ENCODE data around the gene MINDY3.

Gene MINDY3

GRCh38 chr10:15787426-15787825 is 72.9 kb downstream of the MINDY3 start:
- TF ChIP-seq EZH2phosphoT487 (IDR thresholded peaks at IDR 0.05; ENCODE audit: borderline replicate concordance, low read length) (no peak), CTCF (IDR thresholded peaks at IDR 0.05; ENCODE audit: low read depth, low read length, poor library complexity, severe bottlenecking) (no peak)
- Histone ChIP-seq H3K4me2 (ENCODE audit: low read length) (no peak overlapping the region), H3K9me2 (replicated peaks; ENCODE audit: control insufficient read depth, low read length) (no peaks in the 10 kb centered on the region), H3K9me3 (ENCODE audit: control insufficient read depth, insufficient read depth, low read length) (no peaks in the 10 kb centered on the region), H3K4me1 (ENCODE audit: control insufficient read depth, low read length) (no peaks in the 10 kb centered on the region), H3K36me3 (ENCODE audit: control insufficient read depth, low read length) (peaks cover 45% of the 10 kb centered on the region), H4K20me1 (ENCODE audit: control insufficient read depth, insufficient read depth, low read depth, low read length) (no peaks in the 10 kb centered on the region), H3K79me2 (ENCODE audit: control insufficient read depth, low read length) (no peaks in the 10 kb centered on the region), H3K4me3 (ENCODE audit: low read length) (no peak overlapping the region), H3K27me3 (ENCODE audit: control insufficient read depth, low read length) (no peaks in the 10 kb centered on the region), H3K27ac (ENCODE audit: low read depth, low read length) (no peak overlapping the region), H3F3A (ENCODE audit: control insufficient read depth, insufficient read depth) (no peaks in the 10 kb centered on the region)

- Histone ChIP-seq H3F3A (ENCODE audit: control insufficient read depth, insufficient read depth) (no peaks in the 10 kb centered on the region), H3K9me2 (replicated peaks; ENCODE audit: control insufficient read depth, low read length) (no peaks in the 10 kb centered on the region), H3K79me2 (ENCODE audit: control insufficient read depth, low read length) (no peaks in the 10 kb centered on the region), H3K27me3 (ENCODE audit: control insufficient read depth, low read length) (no peaks in the 10 kb centered on the region), H3K27ac (ENCODE audit: low read depth, low read length) (no peak overlapping the region), H3K36me3 (ENCODE audit: control insufficient read depth, low read length) (peaks cover 55% of the 10 kb centered on the region), H3K9me3 (ENCODE audit: control insufficient read depth, insufficient read depth, low read length) (no peaks in the 10 kb centered on the region), H3K4me3 (ENCODE audit: low read length) (no peak overlapping the region), H4K20me1 (ENCODE audit: control insufficient read depth, insufficient read depth, low read depth, low read length) (no peaks in the 10 kb centered on the region), H3K4me1 (ENCODE audit: control insufficient read depth, low read length) (no peaks in the 10 kb centered on the region), H3K4me2 (ENCODE audit: low read length) (no peak overlapping the region)
- TF ChIP-seq CTCF (IDR thresholded peaks at IDR 0.05; ENCODE audit: low read depth, low read length, poor library complexity, severe bottlenecking) (no peak), EZH2phosphoT487 (IDR thresholded peaks at IDR 0.05; ENCODE audit: borderline replicate concordance, low read length) (no peak)
Measured at GRCh38 chr10:15784662-15785300, 75.5 kb downstream of the MINDY3 start.

GRCh38 chr10:15783941-15784636 is 76.2 kb downstream of the MINDY3 start:
- no peak overlapping the region for H3K4me3 ChIP-seq (ENCODE audit: low read length)
- no peaks in the 10 kb centered on the region for H3K79me2 ChIP-seq (ENCODE audit: control insufficient read depth, low read length)
- H3K9me3 ChIP-seq (ENCODE audit: control insufficient read depth, insufficient read depth, low read length), result no peaks in the 10 kb centered on the region
- H3K9me2 ChIP-seq (replicated peaks; ENCODE audit: control insufficient read depth, low read length), result no peaks in the 10 kb centered on the region
- no peaks in the 10 kb centered on the region for H3K27me3 ChIP-seq (ENCODE audit: control insufficient read depth, low read length)
- no peaks in the 10 kb centered on the region for H3K4me1 ChIP-seq (ENCODE audit: control insufficient read depth, low read length)
- H3K4me2 ChIP-seq (ENCODE audit: low read length), result no peak overlapping the region
- no peak for TF ChIP-seq CTCF (IDR thresholded peaks at IDR 0.05; ENCODE audit: low read depth, low read length, poor library complexity, severe bottlenecking)
- no peak for TF ChIP-seq EZH2phosphoT487 (IDR thresholded peaks at IDR 0.05; ENCODE audit: borderline replicate concordance, low read length)
- no peak overlapping the region for H3K27ac ChIP-seq (ENCODE audit: low read depth, low read length)
- H3K36me3 ChIP-seq (ENCODE audit: control insufficient read depth, low read length), result peaks cover 55% of the 10 kb centered on the region
- no peaks in the 10 kb centered on the region for H4K20me1 ChIP-seq (ENCODE audit: control insufficient read depth, insufficient read depth, low read depth, low read length)
- no peaks in the 10 kb centered on the region for H3F3A ChIP-seq (ENCODE audit: control insufficient read depth, insufficient read depth)

All from DOHH2 (cell line).